CD4-positive, alpha-beta T cell (primary cell): Measurements from ENCODE around the gene PROCA1. TPM values are rescaled to one million over a fixed set of nuclear protein-coding genes. Genes with fewer than 3 reads are reported as not detected.

Experiments used
- ATAC-seq: fragments of 200-7000 bp; cut with Tn5 transposase; one replicate; pipeline ENCODE4 v1.10.0; 2022; ENCODE audit warnings: mild to moderate bottlenecking; ENCODE audit not compliant: poor library complexity
- CTCF ChIA-PET: fragments of 350-600 bp; sonication (Branson Sonifier 250); formaldehyde crosslinking; loops from one replicate; lab custom pipeline; 2021; ENCODE audit warnings: antibody characterized with exemption, inconsistent platforms; lab: Charles Lee
- POLR2A ChIA-PET: fragments of 350-600 bp; sonication (Branson Sonifier 250); formaldehyde crosslinking; loops from one replicate; lab custom pipeline; 2021; ENCODE audit warnings: antibody characterized with exemption, inconsistent platforms; lab: Charles Lee
- DNase-seq, 14 experiments: peaks; one replicate each; pipeline ENCODE4 v3.0.0-alpha.2; 2013 to 2020; ENCODE audit warnings: mixed read lengths in 2 of 14
- H3K27ac ChIP-seq, 2 donors: one replicate each; pipeline versions ENCODE4 v1.5.1 to v1.7.0; 2013; ENCODE audit warnings: low read length in 2 of 2, low read depth in 1 of 2, mild to moderate bottlenecking in 1 of 2
- H3K27me3 ChIP-seq, 2 experiments: 1 replicate in 1 of 2; 2 replicates in 1 of 2; pipeline versions ENCODE4 v1.6.1 to v1.7.0; 2013; ENCODE audit warnings: low read length in 2 of 2, control low read depth in 1 of 2, mild to moderate bottlenecking in 1 of 2, moderate library complexity in 1 of 2; ENCODE audit not compliant: insufficient read depth in 2 of 2, control insufficient read depth in 1 of 2
- H3K36me3 ChIP-seq: one replicate; pipeline ENCODE4 v1.6.1; 2013; ENCODE audit warnings: low read length, control low read depth; ENCODE audit not compliant: insufficient read depth
- H3K4me1 ChIP-seq: one replicate; pipeline ENCODE4 v1.6.1; 2013; ENCODE audit warnings: low read length, control low read depth; ENCODE audit not compliant: insufficient read depth
- H3K4me3 ChIP-seq: one replicate; pipeline ENCODE4 v1.5.1; 2013; ENCODE audit warnings: mild to moderate bottlenecking, low read length, moderate library complexity
- H3K9me3 ChIP-seq, 2 experiments: 1 replicate in 1 of 2; 2 replicates in 1 of 2; pipeline versions ENCODE4 v1.6.1 to v1.7.0; 2013; ENCODE audit warnings: low read length in 2 of 2, mild to moderate bottlenecking in 2 of 2, control low read depth in 1 of 2, moderate library complexity in 1 of 2; ENCODE audit not compliant: control insufficient read depth in 1 of 2, insufficient read depth in 1 of 2
- H3K27ac Mint-ChIP-seq: one replicate; pipeline ENCODE4 v1.8.0; 2020; ENCODE audit warnings: mixed read lengths
- H3K27me3 Mint-ChIP-seq: one replicate; pipeline ENCODE4 v1.8.0; 2021; ENCODE audit warnings: mixed read lengths
- H3K36me3 Mint-ChIP-seq: one replicate; pipeline ENCODE4 v1.8.0; 2021; ENCODE audit warnings: low read depth, mixed read lengths
- H3K4me1 Mint-ChIP-seq: one replicate; pipeline ENCODE4 v1.8.0; 2021; ENCODE audit warnings: low read depth, mixed read lengths
- H3K4me3 Mint-ChIP-seq: one replicate; pipeline ENCODE4 v1.8.0; 2020; ENCODE audit warnings: mild to moderate bottlenecking, mixed read lengths
- H3K9me3 Mint-ChIP-seq: one replicate; pipeline ENCODE4 v1.8.0; 2020; ENCODE audit warnings: mixed read lengths
- intact Hi-C, 2 experiments: fragments of 100-400 bp; cut with DNase I in 1 of 2; cut with micrococcal nuclease in 1 of 2; formaldehyde crosslinking; loops; one replicate each; pipeline versions ENCODE4 v1.15.1 to v1.9.0; 2023 to 2025; cut with DNase I, micrococcal nuclease
- total RNA-seq, 174 experiments: library from RNA in 2 of 174; stranded (reverse) in 2 of 174; gene quantifications; one replicate each; pipeline ENCODE4 v1.2.3 and lab custom pipeline; 2021 to 2026
- TF ChIP-seq, protein P1 (sequence below): fragments of 200-600 bp; IDR thresholded peaks from one replicate; pipeline ENCODE4 v1.8.0; 2022; ENCODE audit warnings: antibody characterized with exemption, mild to moderate bottlenecking

Gene PROCA1
- total RNA-seq, 2 experiments from 2014 or later = 3.5 to 4.1 TPM

DNA sequence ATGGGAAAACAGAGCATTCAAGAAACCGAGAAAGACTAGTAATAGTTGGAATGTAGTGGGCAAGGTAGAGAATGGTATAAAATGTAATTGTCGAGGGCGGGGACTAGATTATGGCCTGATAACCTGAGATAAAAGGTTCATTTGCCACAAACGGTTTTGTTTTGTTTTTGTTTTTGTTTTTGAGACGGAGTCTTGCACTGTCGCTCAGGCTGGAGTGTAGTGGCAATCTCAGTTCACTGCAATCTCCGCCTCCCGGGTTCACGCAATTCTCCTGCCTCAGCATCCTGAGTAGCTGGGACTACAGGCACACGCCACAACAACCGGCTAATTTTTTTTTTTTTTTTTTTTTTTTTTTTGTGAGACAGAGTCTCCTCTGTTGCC lies 18.3 kb upstream of the PROCA1 start:
- Mint-ChIP-seq H3K4me3 (peak overlapping the region; percentile 30), H3K27me3 (no peaks in the 10 kb centered on the region), H3K4me1 (peaks cover 38% of the 10 kb centered on the region), H3K9me3 (no peaks in the 10 kb centered on the region), H3K27ac (no peak overlapping the region), H3K36me3 (peaks cover 20% of the 10 kb centered on the region)
- intact Hi-C loops = loop anchor here (2.0 to 5.0 kb wide), 6 partner anchors 32 to 387 kb away; partner anchors contain the start of genes BLTP2 (in 1 of the 2) and FLOT2 (in 1 of the 2)
- TF ChIP-seq, protein P1, sequence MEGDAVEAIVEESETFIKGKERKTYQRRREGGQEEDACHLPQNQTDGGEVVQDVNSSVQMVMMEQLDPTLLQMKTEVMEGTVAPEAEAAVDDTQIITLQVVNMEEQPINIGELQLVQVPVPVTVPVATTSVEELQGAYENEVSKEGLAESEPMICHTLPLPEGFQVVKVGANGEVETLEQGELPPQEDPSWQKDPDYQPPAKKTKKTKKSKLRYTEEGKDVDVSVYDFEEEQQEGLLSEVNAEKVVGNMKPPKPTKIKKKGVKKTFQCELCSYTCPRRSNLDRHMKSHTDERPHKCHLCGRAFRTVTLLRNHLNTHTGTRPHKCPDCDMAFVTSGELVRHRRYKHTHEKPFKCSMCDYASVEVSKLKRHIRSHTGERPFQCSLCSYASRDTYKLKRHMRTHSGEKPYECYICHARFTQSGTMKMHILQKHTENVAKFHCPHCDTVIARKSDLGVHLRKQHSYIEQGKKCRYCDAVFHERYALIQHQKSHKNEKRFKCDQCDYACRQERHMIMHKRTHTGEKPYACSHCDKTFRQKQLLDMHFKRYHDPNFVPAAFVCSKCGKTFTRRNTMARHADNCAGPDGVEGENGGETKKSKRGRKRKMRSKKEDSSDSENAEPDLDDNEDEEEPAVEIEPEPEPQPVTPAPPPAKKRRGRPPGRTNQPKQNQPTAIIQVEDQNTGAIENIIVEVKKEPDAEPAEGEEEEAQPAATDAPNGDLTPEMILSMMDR = no peak
- H3K9me3 ChIP-seq = no peaks in the 10 kb centered on the region
- ChIA-PET CTCF (interaction anchor here (5.8 to 10.8 kb wide), 2 partner anchors 18 to 33 kb away, joined by 70 to 373 read pairs; partner anchors contain the start of gene TRAF4), POLR2A (interaction anchor here (1.0 to 6.5 kb wide), 5 partner anchors 14 to 221 kb away, joined by 3 to 268 read pairs (median 13); partner anchors contain the start of genes ALDOC, PHF12 and TRAF4)
- no peak overlapping the region for H3K4me3 ChIP-seq
- DNase-seq = no peak
- ATAC-seq = no peak
- H3K4me1 ChIP-seq = peaks cover 43% of the 10 kb centered on the region
- H3K27ac ChIP-seq = no peak overlapping the region
- H3K27me3 ChIP-seq = no peaks in the 10 kb centered on the region
- H3K36me3 ChIP-seq = peaks cover 3% of the 10 kb centered on the region

DNA sequence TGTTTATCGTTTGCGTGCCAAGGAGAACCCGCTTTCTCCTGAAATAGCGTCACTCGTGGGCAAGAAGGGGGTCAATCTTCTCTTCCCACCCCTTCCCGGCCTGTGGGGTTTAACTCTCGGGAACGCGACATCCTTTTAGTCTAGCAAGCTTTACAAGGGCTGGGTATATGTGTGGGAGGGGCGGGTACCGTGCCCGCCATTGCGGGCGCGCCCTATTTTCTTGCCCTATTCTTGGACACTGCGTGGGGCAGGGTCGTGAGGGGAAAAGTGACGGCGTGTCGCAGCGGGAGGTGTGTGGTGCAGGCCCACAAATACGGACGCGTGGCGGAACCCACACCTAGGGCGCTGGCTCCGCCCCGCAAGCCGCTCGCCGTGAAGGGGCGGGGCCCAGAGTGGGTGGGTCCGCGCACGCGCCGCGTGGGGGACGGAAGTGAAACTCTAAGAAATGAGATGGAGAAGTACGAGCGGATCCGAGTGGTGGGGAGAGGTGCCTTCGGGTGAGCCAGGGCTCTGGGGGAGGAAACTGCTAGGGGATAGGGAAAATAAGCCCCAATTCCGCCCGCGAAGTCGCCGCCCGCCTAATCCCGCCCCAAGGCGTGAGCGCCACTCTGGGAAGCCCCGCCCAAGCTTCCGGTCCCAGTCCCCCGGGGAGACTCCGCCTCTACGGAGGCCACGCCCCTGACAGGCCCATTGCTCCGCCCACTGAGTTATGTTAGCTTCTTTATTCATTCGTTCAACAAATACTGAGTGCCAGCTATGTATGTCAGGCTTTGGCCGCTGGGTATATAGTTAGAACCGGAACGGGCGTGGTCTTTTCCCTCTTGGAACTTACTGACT lies 16.9 kb upstream of the PROCA1 start, which contains the start of gene NEK8:
TSS of gene NEK8 (plus strand) at position 425 of the 837 bp plus-strand sequence. CDS start at position 451, 26 bp downstream.
- DNase-seq = peak; percentile 96 to 99 (median 97)
- ATAC-seq = peak; percentile 68
- peak within 1 kb of the TSS; percentile 98 for H3K4me3 Mint-ChIP-seq

More for the DNA sequence above, 16.9 kb upstream of the PROCA1 start, which contains the start of gene NEK8:
- H3K9me3 ChIP-seq = no peaks in the 10 kb centered on the region
- ChIA-PET POLR2A (interaction anchor here (0.6 to 6.5 kb wide), 26 partner anchors 9 to 566 kb away, joined by 3 to 268 read pairs (median 6); partner anchors contain the start of genes ALDOC, BLTP2, FAM222B and FLOT2), CTCF (interaction anchor here (0.7 to 10.8 kb wide), 8 partner anchors 8 to 223 kb away, joined by 3 to 373 read pairs (median 18); partner anchors contain the start of genes FLOT2, PHF12, PROCA1 and RPL23A)
- peaks cover 46% of the 10 kb centered on the region for H3K4me1 ChIP-seq
- no peaks in the 10 kb centered on the region for H3K27me3 ChIP-seq
- H3K4me1 Mint-ChIP-seq = peaks cover 51% of the 10 kb centered on the region
- H3K36me3 Mint-ChIP-seq = peaks cover 34% of the 10 kb centered on the region
- TF ChIP-seq, protein P1 = no peak
- H3K27me3 Mint-ChIP-seq = no peaks in the 10 kb centered on the region
- H3K27ac ChIP-seq = peak within 1 kb of the TSS; percentile 99 to 100
- peak within 1 kb of the TSS; percentile 100 for H3K27ac Mint-ChIP-seq
- peak within 1 kb of the TSS; percentile 75 for H3K4me3 ChIP-seq
- intact Hi-C loops = loop anchor here (1.0 to 5.0 kb wide), 7 partner anchors 8 to 389 kb away; partner anchors contain the start of genes BLTP2 (in 1 of the 2) and FLOT2 (in 1 of the 2)
- no peaks in the 10 kb centered on the region for H3K9me3 Mint-ChIP-seq
- peaks cover 17% of the 10 kb centered on the region for H3K36me3 ChIP-seq
